ENCODE results near the gene CENPC.
"Not testable (repeated sequence)": the region's sequence is repeated elsewhere in the genome, so short reads cannot be mapped to it uniquely, and the experiment has no call there.

DNA sequence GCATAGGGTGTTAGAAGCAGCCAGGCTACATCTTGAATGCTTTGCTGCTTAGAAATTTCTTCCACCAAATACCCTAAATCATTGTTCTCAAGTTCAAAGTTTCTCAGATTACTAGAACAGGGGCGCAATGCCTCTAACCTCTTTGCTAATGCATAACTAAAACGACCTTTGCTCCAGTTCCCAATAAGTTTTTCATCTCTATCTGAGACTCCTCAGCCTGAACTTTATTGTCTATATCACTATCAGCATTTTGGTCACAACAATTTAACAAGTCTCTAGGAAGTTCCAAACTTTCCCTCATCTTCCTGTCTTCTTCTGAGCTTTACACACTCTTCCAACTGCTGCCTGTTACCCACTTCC lies 92.5 kb downstream of the CENPC start:
- not testable (repeated sequence) for TF ChIP-seq FOS (IDR thresholded peaks at IDR 0.05; ENCODE audit: low read depth, low read length); CEBPB (IDR thresholded peaks at IDR 0.05; ENCODE audit: low read depth, low read length); CTCF (conservative IDR thresholded peaks at IDR 0.05; ENCODE audit: low read depth, low read length); POLR2A (IDR thresholded peaks at IDR 0.05; ENCODE audit: low read depth, low read length); SMC3 (IDR thresholded peaks at IDR 0.05; ENCODE audit: low read depth, low read length); RFX5 (IDR thresholded peaks at IDR 0.05; ENCODE audit: low read depth, low read length); CHD1 (IDR thresholded peaks at IDR 0.05; ENCODE audit: low read depth, low read length); USF2 (IDR thresholded peaks at IDR 0.05; ENCODE audit: low read depth, low read length)
